Stomach (tissue), 9 donors: Measurements from ENCODE around the gene PPP2CA. TPM values are rescaled to one million over a fixed set of nuclear protein-coding genes. Genes with fewer than 3 reads are reported as not detected.

ENCODE experiments used
- DNase-seq, 2 donors: peaks; one replicate each; pipeline versions ENCODE4 v3.0.0 to v3.0.0-alpha.2; 2013 to 2019
- H3K27ac ChIP-seq, 5 donors: fragments of 200-600 bp in 4 of 5; sonication (generic) in 4 of 5; one replicate each; pipeline ENCODE4 v1.5.1; 2013 to 2019; ENCODE audit warnings: mild to moderate bottlenecking in 1 of 5, moderate library complexity in 1 of 5
- H3K27me3 ChIP-seq, 3 donors: fragments of 200-600 bp; sonication (generic); one replicate each; pipeline ENCODE4 v1.5.1; 2017 to 2019; ENCODE audit warnings: mixed run types in 1 of 3
- H3K36me3 ChIP-seq, 4 donors: fragments of 200-600 bp; sonication (generic); 1 replicate in 3 of 4; 2 replicates in 1 of 4; pipeline ENCODE4 v1.5.1; 2016 to 2019
- H3K4me1 ChIP-seq, 4 donors: fragments of 200-600 bp; sonication (generic); one replicate each; pipeline ENCODE4 v1.5.1; 2016 to 2019
- H3K4me3 ChIP-seq, 4 donors: fragments of 200-600 bp; sonication (generic) in 3 of 4; one replicate each; pipeline ENCODE4 v1.5.1; 2016 to 2019; ENCODE audit warnings: mild to moderate bottlenecking in 1 of 4
- H3K9me3 ChIP-seq, 4 donors: fragments of 200-600 bp; sonication (generic); one replicate each; pipeline ENCODE4 v1.5.1; 2016 to 2019
- CTCF ChIP-seq, 7 experiments: fragments of 450-650 bp in 4 of 7; fragments of 200-600 bp in 3 of 7; sonication (generic) in 3 of 7; IDR thresholded peaks; one replicate each; pipeline ENCODE4 v1.5.1; 2016 to 2019; ENCODE audit warnings: antibody characterized with exemption in 7 of 7, control low read depth in 2 of 7, mild to moderate bottlenecking in 1 of 7
- EP300 ChIP-seq: sonication (generic); formaldehyde crosslinking; IDR thresholded peaks from one replicate; pipeline ENCODE4 v1.6.1; 2017; ENCODE audit warnings: antibody characterized with exemption
- POLR2A ChIP-seq, 4 donors: fragments of 450-650 bp; IDR thresholded peaks; one replicate each; pipeline ENCODE4 v1.6.1; 2016; ENCODE audit warnings: antibody characterized with exemption in 4 of 4, control low read depth in 2 of 4, mild to moderate bottlenecking in 1 of 4, moderate library complexity in 1 of 4
- POLR2AphosphoS5 ChIP-seq, 3 donors: sonication (generic); formaldehyde crosslinking; IDR thresholded peaks; one replicate each; pipeline ENCODE4 v1.6.1; 2016; ENCODE audit warnings: antibody characterized with exemption in 3 of 3
- WGBS, 5 donors: extraction: QIAGEN DNeasy Blood & Tissue Kit in 3 of 5; methylation state at CpG; one replicate each; pipeline versions ENCODE4 v1.1.5 to v1.1.7; 2013 to 2018; 5-methylcytosine and 5-hydroxymethylcytosine counted together
- intact Hi-C: fragments of 100-400 bp; cut with DNase I; formaldehyde crosslinking; loops from one replicate; pipeline ENCODE4 v1.15.1; 2023; ENCODE audit warnings: low total_unique reads
- polyA plus RNA-seq, 3 donors: library from polyadenylated mRNA; stranded (reverse); fragments of 200-250 nt; gene quantifications; one replicate each; pipeline ENCODE4 v1.2.3, GENCODE V29; 2013
- total RNA-seq, 5 donors: library from RNA; depleted of rRNA; stranded (reverse); fragments of >200 nt; gene quantifications; one replicate each; pipeline versions ENCODE4 v1.1.0 to v1.2.3, GENCODE V29; 2014 to 2016
- donor health status: healthy with polysubstance abuse.
- donor health status: Bipolar disorder and iron deficiency.
- donor health status: healthy.

PPP2CA gene
- total and polyA plus RNA-seq, 8 donors, result 29.4 to 108 (median 55.2) TPM

GRCh38 chr5:134175921-134176510, 49.9 kb downstream of the PPP2CA start:
- peaks cover 22 to 59% (median 42%) of the 10 kb centered on the region in 4 donors for H3K4me1 ChIP-seq
- intact Hi-C loops, result no loop called here
- WGBS, 5 donors, result 0 to 1% (median 1%) methylated on average over 22 to 31 of the region's 31 CpGs
- peak overlapping the region; percentile 74 to 96 (median 86) for H3K4me3 ChIP-seq
- H3K9me3 ChIP-seq, result no peaks in the 10 kb centered on the region
- peak in 1 of 2 donors; percentile 36 for DNase-seq
- no peak for TF ChIP-seq EP300
- TF ChIP-seq CTCF (IDR thresholded peaks at IDR 0.05), result no peak
- no peak for TF ChIP-seq POLR2A (IDR thresholded peaks at IDR 0.05)
- TF ChIP-seq POLR2AphosphoS5 (IDR thresholded peaks at IDR 0.05), result no peak
- peaks cover 22 to 28% (median 27%) of the 10 kb centered on the region in 4 donors for H3K36me3 ChIP-seq
- H3K27me3 ChIP-seq, result no peaks in the 10 kb centered on the region
- H3K27ac ChIP-seq, result peak overlapping the region; percentile 98 to 100 (median 99)

- Histone ChIP-seq H3K9me3 (no peaks in the 10 kb centered on the region), H3K27me3 (no peaks in the 10 kb centered on the region), H3K4me3 (peak overlapping the region; percentile 74 to 96 (median 86)), H3K36me3 (peaks cover 31 to 36% (median 35%) of the 10 kb centered on the region in 4 donors), H3K27ac (peak overlapping the region; percentile 32 to 100 (median 99)), H3K4me1 (peaks cover 22 to 68% (median 42%) of the 10 kb centered on the region in 4 donors)
- intact Hi-C loops, result no loop called here
- no peak for TF ChIP-seq CTCF (IDR thresholded peaks at IDR 0.05)
- TF ChIP-seq POLR2A (IDR thresholded peaks at IDR 0.05), result no peak
- no peak for TF ChIP-seq EP300
- TF ChIP-seq POLR2AphosphoS5 (IDR thresholded peaks at IDR 0.05), result no peak
- DNase-seq, result peak in 1 of 2 donors; percentile 44
- 9 to 21% (median 14%) methylated on average over 10 of the region's 10 CpGs for WGBS, 5 donors
Measured at GRCh38 chr5:134174841-134175839, 50.7 kb downstream of the PPP2CA start.

GRCh38 chr5:134171972-134172371, 53.9 kb downstream of the PPP2CA start:
- Histone ChIP-seq H3K36me3 (peaks cover 54 to 68% (median 67%) of the 10 kb centered on the region in 4 donors), H3K27ac (no peak overlapping the region)
- intact Hi-C loops, result no loop called here

More at GRCh38 chr5:134171972-134172371, 53.9 kb downstream of the PPP2CA start:
- peak; percentile 29 to 45 for DNase-seq
- no peak for TF ChIP-seq EP300
- TF ChIP-seq POLR2AphosphoS5 (IDR thresholded peaks at IDR 0.05), result no peak
- TF ChIP-seq CTCF (IDR thresholded peaks at IDR 0.05), result no peak
- no peak for TF ChIP-seq POLR2A (IDR thresholded peaks at IDR 0.05)
- Histone ChIP-seq H3K27me3 (no peaks in the 10 kb centered on the region), H3K4me1 (peaks cover 14 to 65% (median 39%) of the 10 kb centered on the region in 4 donors), H3K4me3 (no peak overlapping the region), H3K9me3 (no peaks in the 10 kb centered on the region)
- 73 to 90% (median 81%) methylated on average over 4 of the region's 4 CpGs for WGBS, 5 donors
